ENCODE data around the gene PTPN13.

DNA sequence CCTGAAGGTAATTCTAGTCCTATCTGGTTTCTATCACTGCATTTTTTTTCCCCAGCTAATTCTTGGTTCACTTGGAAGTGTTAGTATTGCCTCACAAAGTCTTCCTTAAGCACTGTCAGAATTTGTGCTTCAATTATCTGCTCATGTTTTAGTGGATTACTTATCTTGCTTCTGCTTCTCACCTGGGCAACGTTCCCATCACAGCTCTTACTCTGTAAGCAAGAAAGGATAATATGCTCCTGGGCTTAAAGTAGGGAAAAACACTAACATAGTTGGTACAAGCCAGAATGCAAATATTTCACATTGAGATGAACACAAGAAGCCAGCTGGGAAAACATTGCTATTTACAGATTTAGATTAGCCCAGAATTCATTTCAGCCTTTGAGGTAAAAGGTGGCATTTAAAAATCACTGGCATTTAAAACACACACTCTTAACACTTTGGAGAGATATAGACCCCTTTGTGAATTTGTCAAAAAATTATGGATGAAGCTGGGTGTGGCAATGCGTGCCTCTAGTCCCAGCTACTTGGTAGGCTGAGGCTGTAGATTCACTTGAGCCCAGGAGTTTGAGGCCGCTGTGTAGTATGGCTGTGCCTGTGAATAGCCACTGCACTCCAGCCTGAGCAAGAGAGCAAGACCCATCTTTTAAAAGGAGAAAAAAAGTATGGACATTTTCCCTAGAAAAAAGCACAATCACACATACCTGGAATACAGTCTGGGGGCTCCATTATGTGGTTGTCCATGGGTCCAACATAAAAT, 6.6 kb upstream of the PTPN13 start:
- TF ChIP-seq, protein P1, sequence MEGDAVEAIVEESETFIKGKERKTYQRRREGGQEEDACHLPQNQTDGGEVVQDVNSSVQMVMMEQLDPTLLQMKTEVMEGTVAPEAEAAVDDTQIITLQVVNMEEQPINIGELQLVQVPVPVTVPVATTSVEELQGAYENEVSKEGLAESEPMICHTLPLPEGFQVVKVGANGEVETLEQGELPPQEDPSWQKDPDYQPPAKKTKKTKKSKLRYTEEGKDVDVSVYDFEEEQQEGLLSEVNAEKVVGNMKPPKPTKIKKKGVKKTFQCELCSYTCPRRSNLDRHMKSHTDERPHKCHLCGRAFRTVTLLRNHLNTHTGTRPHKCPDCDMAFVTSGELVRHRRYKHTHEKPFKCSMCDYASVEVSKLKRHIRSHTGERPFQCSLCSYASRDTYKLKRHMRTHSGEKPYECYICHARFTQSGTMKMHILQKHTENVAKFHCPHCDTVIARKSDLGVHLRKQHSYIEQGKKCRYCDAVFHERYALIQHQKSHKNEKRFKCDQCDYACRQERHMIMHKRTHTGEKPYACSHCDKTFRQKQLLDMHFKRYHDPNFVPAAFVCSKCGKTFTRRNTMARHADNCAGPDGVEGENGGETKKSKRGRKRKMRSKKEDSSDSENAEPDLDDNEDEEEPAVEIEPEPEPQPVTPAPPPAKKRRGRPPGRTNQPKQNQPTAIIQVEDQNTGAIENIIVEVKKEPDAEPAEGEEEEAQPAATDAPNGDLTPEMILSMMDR (IDR thresholded peaks at IDR 0.05), result no peak
- TF ChIP-seq POLR2A (IDR thresholded peaks at IDR 0.05), result no peak
